Measurements from ENCODE around the gene TFCP2L1. TPM values are rescaled to one million over a fixed set of nuclear protein-coding genes. Genes with fewer than 3 reads are reported as not detected.

Gene TFCP2L1
- total RNA-seq, 1 donor from 2014 or later: 12.3 TPM

DNA sequence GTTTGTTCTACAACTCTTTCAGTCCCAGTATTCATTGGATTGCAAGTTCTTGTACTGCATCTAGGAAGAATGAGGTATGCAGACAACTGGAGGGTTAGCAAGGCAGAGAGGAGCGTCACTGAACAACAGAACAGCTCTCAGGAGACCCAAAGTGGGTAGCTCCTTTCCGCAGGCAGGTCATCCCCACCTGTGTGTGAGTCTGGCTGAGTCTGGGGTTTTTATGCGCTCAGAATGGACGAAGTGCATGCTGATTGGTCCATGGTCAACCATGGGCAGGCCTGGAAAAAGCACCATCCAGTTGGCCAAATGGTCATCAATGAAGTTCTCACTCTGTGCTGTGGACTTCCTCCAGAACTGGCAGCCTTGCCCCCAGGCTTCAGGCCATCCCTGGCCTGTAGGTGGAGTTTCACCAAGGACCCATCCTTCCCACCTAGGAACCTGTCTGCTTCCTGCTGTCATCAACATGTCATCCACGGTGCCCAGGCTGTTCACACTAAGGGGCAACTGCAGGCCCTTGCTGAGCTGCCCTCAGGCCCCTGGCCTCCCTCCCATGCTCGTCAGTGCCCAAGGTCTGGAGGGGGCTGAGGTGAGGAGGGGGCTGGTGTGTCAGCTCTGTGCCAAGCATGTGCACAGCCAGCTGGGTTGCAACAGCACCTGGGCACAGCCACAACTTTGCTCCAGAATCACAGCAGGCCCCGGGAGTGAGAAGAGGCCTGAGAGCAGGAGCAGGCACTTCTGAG, 11.1 kb upstream of the TFCP2L1 start:
- H3K4me3 ChIP-seq (ENCODE audit: low read depth, low read length): no peak overlapping the region
- DNase-seq (ENCODE audit: low read depth): no peak
- TF ChIP-seq, protein P1, sequence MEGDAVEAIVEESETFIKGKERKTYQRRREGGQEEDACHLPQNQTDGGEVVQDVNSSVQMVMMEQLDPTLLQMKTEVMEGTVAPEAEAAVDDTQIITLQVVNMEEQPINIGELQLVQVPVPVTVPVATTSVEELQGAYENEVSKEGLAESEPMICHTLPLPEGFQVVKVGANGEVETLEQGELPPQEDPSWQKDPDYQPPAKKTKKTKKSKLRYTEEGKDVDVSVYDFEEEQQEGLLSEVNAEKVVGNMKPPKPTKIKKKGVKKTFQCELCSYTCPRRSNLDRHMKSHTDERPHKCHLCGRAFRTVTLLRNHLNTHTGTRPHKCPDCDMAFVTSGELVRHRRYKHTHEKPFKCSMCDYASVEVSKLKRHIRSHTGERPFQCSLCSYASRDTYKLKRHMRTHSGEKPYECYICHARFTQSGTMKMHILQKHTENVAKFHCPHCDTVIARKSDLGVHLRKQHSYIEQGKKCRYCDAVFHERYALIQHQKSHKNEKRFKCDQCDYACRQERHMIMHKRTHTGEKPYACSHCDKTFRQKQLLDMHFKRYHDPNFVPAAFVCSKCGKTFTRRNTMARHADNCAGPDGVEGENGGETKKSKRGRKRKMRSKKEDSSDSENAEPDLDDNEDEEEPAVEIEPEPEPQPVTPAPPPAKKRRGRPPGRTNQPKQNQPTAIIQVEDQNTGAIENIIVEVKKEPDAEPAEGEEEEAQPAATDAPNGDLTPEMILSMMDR (conservative IDR thresholded peaks at IDR 0.05; ENCODE audit: low read depth, low read length): no peak

DNA sequence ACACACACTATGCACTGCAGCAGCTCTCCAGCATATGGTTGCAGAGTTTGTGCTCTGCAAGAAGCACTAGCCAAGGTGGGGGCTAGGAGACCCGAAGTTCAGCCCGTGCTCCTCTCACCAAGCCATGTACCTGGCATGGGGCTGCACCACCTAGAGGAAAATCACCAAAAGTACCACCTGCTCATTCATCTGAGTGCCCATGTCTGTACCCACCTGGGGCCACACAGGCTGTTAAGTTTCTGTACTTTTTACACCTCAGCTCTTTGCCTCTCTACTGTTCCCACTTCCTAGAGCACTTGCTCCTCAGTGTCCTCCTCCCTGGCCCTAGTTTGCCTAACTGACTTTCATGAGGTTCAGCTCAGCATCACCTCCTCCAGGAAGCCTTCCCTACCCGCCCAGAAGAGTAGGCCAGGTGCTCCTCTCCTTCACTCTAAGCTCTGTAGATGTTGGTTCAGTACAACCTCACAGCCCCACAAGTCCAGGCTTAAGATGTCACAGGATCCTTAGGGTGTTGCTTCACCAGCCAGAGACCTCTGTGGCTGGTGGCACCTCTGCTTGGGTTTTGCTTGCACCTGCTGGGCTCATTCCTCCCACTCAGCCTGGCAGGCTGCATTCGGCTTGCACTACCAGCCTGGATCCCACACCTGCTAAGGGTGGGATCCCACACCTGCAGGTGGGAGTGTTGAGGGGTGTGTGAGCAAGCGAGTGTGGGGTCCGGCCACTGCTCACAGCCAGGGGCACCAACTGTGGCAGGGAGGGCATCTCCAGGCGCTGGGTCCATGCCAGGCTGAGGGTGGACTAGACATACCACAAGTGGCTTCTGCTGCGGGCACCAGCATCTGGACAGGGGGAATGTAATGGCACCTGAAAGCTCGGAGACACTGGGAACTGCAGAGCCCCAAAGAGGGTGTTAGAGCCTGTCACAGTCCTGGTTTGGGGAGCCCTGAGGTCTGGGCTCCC, 10.2 kb upstream of the TFCP2L1 start:
- TF ChIP-seq, protein P1 (conservative IDR thresholded peaks at IDR 0.05; ENCODE audit: low read depth, low read length): peak; percentile 23
- DNase-seq (ENCODE audit: low read depth): no peak
- H3K4me3 ChIP-seq (ENCODE audit: low read depth, low read length): no peak overlapping the region

DNA sequence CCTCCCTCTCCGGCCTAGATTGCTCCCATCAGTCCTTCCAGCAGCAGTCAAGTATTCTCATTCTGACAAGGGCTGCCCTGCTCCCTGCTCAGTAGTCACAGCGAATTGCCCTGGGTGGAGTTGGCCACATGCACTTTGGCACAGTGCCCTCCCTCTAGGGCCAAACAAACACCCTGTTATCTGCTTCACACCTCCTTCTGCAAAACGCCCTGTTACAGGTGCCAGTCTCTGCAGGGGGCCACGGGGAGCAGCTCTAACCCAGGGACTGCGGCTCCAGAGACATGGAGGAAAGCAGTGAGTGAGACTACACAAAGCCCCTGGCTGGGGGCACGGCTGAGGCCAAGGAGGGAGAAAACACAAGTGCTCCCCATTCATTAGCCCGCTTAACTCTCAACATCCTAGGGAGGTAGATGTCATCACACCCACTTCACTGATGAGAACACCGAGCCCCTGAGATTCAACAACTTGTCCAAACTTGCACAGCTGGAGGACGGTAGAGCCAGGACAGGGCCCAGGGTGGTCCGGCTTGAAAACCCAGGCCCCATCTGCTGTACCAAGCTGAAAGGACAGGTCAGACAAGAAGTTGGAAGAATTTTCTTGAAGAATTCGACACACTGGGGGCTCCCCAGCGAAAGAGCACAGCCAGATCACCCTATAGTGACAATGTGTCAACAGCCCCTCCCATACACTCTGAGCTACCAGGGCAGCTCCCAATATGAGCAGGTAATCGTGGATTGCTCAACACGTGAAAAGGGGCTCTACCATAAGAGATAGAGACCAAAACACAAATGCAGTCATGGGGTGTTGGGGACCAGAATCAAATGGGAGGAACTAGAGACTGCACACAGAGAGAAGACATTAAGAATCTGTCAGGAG, 8.7 kb upstream of the TFCP2L1 start:
- no peak for DNase-seq (ENCODE audit: low read depth)
- TF ChIP-seq, protein P1 (conservative IDR thresholded peaks at IDR 0.05; ENCODE audit: low read depth, low read length): no peak
- no peak overlapping the region for H3K4me3 ChIP-seq (ENCODE audit: low read depth, low read length)

DNA sequence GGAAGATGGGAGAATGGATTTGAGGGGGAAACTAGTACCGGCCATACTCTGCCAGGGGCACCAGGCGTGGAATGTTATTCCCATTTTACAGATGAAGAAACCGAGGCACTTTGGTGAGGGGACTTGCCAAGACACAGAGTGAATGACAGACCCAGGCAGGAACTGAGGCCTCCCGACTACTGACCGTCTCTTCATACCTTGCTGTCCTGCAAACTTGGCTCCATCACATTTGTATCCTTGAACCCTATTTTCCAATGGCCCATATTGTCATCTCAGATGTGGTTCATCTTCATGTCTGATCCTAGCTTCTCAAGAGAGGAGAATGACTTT, 6.2 kb upstream of the TFCP2L1 start:
- TF ChIP-seq, protein P1 (conservative IDR thresholded peaks at IDR 0.05; ENCODE audit: low read depth, low read length): no peak
- H3K4me3 ChIP-seq (ENCODE audit: low read depth, low read length): no peak overlapping the region
- no peak for DNase-seq (ENCODE audit: low read depth)

DNA sequence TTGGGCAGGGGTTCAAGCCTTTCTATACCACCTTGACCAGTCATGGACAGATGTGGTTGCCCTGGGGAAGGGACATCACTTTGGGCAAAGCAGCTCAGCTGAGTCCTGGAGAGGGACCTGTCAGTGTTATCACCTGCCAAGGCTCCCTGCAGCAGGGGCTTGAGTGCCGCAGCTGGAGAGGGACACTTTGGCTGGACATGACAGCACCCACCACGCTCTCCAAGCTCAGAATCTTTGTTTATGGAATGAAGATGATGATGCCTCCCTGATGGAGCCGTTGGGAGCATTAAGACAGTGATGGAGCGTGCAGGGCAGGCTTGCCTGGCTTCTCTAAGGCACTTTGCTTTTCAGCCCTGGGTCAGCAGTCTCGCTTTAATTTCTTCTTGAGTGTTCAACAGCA, 4.3 kb upstream of the TFCP2L1 start:
- H3K4me3 ChIP-seq (ENCODE audit: low read depth, low read length): no peak overlapping the region
- DNase-seq (ENCODE audit: low read depth): no peak
- TF ChIP-seq, protein P1 (conservative IDR thresholded peaks at IDR 0.05; ENCODE audit: low read depth, low read length): no peak

DNA sequence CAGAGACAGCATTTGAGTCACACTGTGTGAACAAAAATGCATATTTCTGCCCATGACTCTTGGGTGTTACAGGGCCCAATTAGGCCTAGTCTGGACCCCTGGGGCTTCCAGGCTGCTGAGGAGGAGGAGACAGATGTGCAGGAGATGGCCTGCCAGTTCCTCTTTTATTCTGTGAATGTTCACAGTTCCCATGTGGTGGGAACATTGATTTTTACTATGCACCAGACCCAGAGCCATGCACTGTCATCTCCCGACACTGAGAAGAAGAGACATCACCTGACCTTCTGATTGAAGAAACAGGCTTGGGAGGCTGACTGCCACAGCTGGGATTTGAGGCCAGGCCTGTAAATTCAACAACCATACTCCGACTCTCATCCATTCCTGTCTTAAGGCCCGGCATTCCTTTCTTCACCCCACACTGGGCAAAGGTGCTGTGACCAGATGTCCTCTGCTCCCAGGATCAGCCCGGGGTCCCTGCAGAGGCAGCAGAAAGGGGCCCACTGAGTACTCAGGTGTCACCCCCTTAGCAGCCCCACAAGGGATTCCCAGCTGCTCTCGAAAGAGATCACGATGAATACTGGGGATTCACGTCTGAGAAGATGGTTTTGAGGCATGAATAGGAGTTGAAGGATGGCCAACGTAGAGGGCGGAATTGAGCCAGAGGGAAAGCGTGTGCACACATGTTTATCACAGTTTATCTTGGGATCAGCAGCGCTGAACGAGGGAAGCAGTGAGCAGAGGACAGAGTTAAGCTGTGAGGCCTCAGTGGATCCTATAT, 3.6 kb upstream of the TFCP2L1 start:
- TF ChIP-seq, protein P1 (conservative IDR thresholded peaks at IDR 0.05; ENCODE audit: low read depth, low read length): no peak
- no peak overlapping the region for H3K4me3 ChIP-seq (ENCODE audit: low read depth, low read length)
- no peak for DNase-seq (ENCODE audit: low read depth)
